Naive thymus-derived CD4-positive, alpha-beta T cell (primary cell): Measurements from ENCODE around the gene SIL1. TPM values are rescaled to one million over a fixed set of nuclear protein-coding genes. Genes with fewer than 3 reads are reported as not detected.

Experiments used
- ATAC-seq: fragments of 150-1000 bp; cut with Tn5 transposase; 2 replicates; pipeline ENCODE4 v1.10.0; 2021; ENCODE audit warnings: mild to moderate bottlenecking, moderate library complexity
- CTCF ChIA-PET: fragments of 350-600 bp; sonication (Branson Sonifier 250); formaldehyde crosslinking; loops from one replicate; lab custom pipeline; 2021; ENCODE audit warnings: antibody characterized with exemption; lab: Charles Lee
- POLR2A ChIA-PET: fragments of 350-600 bp; sonication (Branson Sonifier 250); formaldehyde crosslinking; loops from one replicate; lab custom pipeline; 2021; ENCODE audit warnings: antibody characterized with exemption, inconsistent platforms; lab: Charles Lee
- DNase-seq, 9 donors: peaks; one replicate each; pipeline versions ENCODE4 v3.0.0 to v3.0.0-alpha.2; 2020 to 2022; ENCODE audit warnings: mixed read lengths in 1 of 9
- H3K27ac ChIP-seq: one replicate; pipeline ENCODE4 v1.7.0; 2013; ENCODE audit warnings: mild to moderate bottlenecking, low read depth, low read length, moderate library complexity
- H3K27me3 ChIP-seq, 2 donors: one replicate each; pipeline ENCODE4 v1.7.0; 2013; ENCODE audit warnings: low read length in 2 of 2, mild to moderate bottlenecking in 2 of 2, moderate library complexity in 2 of 2; ENCODE audit not compliant: control insufficient read depth in 2 of 2, insufficient read depth in 2 of 2
- H3K36me3 ChIP-seq, 3 experiments: 1 replicate in 2 of 3; 2 replicates in 1 of 3; pipeline ENCODE4 v1.7.0; 2013; ENCODE audit warnings: low read length in 3 of 3, mild to moderate bottlenecking in 3 of 3, moderate library complexity in 1 of 3; ENCODE audit not compliant: insufficient read depth in 3 of 3, control insufficient read depth in 2 of 3
- H3K4me1 ChIP-seq, 2 donors: one replicate each; pipeline ENCODE4 v1.7.0; 2013; ENCODE audit warnings: low read length in 2 of 2, mild to moderate bottlenecking in 2 of 2, moderate library complexity in 1 of 2; ENCODE audit not compliant: control insufficient read depth in 2 of 2, insufficient read depth in 2 of 2
- H3K4me3 ChIP-seq: 2 replicates; pipeline ENCODE4 v1.7.0; 2013; ENCODE audit warnings: mild to moderate bottlenecking, low read length
- H3K9me3 ChIP-seq, 3 experiments: 1 replicate in 2 of 3; 2 replicates in 1 of 3; pipeline ENCODE4 v1.7.0; 2013; ENCODE audit warnings: low read length in 3 of 3; ENCODE audit not compliant: control insufficient read depth in 2 of 3
- H3K27ac Mint-ChIP-seq, 9 donors: one replicate each; pipeline ENCODE4 v1.8.0; 2020 to 2022; ENCODE audit warnings: mixed read lengths in 9 of 9, mild to moderate bottlenecking in 8 of 9, moderate library complexity in 5 of 9, inconsistent platforms in 2 of 9
- H3K27me3 Mint-ChIP-seq, 5 donors: one replicate each; pipeline ENCODE4 v1.8.0; 2021 to 2022; ENCODE audit warnings: mixed read lengths in 5 of 5, mild to moderate bottlenecking in 1 of 5
- H3K36me3 Mint-ChIP-seq, 5 donors: one replicate each; pipeline ENCODE4 v1.8.0; 2020 to 2022; ENCODE audit warnings: mixed read lengths in 5 of 5, mild to moderate bottlenecking in 3 of 5, inconsistent platforms in 1 of 5
- H3K4me1 Mint-ChIP-seq, 7 donors: one replicate each; pipeline ENCODE4 v1.8.0; 2020 to 2022; ENCODE audit warnings: mixed read lengths in 7 of 7, mild to moderate bottlenecking in 3 of 7, inconsistent platforms in 1 of 7
- H3K4me3 Mint-ChIP-seq, 10 donors: one replicate each; pipeline ENCODE4 v1.8.0; 2020 to 2022; ENCODE audit warnings: mild to moderate bottlenecking in 10 of 10, mixed read lengths in 10 of 10, moderate library complexity in 6 of 10, inconsistent platforms in 2 of 10
- H3K9me3 Mint-ChIP-seq, 11 donors: one replicate each; pipeline ENCODE4 v1.8.0; 2020 to 2022; ENCODE audit warnings: mixed read lengths in 11 of 11, mild to moderate bottlenecking in 4 of 11, inconsistent platforms in 1 of 11, moderate library complexity in 1 of 11
- intact Hi-C, 2 donors: fragments of 100-400 bp; cut with micrococcal nuclease; formaldehyde crosslinking; loops; one replicate each; pipeline ENCODE4 v1.15.1; 2023
- polyA plus RNA-seq, 2 donors: library from polyadenylated mRNA; unstranded; fragments of 300-500 nt; fragmentation: Illumina TruSeq; gene quantifications; one replicate each; pipeline ENCODE4 v1.2.3, GENCODE V29; 2021
- total RNA-seq, 6 experiments: library from RNA in 5 of 6; stranded (reverse) in 5 of 6; gene quantifications; 1 replicate in 5 of 6; 2 replicates in 1 of 6; pipeline ENCODE4 v1.2.3 and lab custom pipeline; 2021 to 2026

SIL1 gene
- total and polyA plus RNA-seq, 7 experiments from 2014 or later, result 10.6 to 27.1 (median 17.9) TPM

DNA sequence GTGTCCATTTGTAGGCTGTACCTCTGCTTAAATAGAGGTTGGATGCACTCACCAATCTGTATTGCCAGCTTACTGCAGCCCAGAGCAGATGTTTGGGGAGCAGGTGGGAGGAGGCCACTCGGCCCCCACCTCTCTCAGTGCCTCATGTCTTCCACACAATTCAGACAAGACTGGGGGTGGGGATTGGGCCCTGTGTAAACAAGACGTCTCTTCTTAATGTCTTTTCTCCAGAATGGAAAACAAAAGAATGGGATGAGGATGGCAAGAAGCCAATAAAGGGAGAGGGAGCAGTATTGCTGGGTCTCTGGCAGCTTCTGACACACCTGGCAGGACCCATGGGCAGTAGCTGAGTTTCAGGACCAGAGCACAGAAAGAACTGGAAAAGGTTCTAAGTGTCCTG lies 64.9 kb downstream of the SIL1 start:
- no peak overlapping the region for H3K27ac Mint-ChIP-seq
- ChIA-PET CTCF (no interaction called here), POLR2A (no interaction called here)
- H3K9me3 ChIP-seq, result no peaks in the 10 kb centered on the region
- peaks cover 0 to 4% of the 10 kb centered on the region in 2 donors for H3K4me1 ChIP-seq
- H3K27me3 ChIP-seq, result no peaks in the 10 kb centered on the region
- H3K36me3 Mint-ChIP-seq, result peaks cover 0 to 13% (median 5%) of the 10 kb centered on the region in 5 donors
- H3K36me3 ChIP-seq, result no peaks in the 10 kb centered on the region
- H3K9me3 Mint-ChIP-seq, result no peaks in the 10 kb centered on the region
- no peaks in the 10 kb centered on the region for H3K27me3 Mint-ChIP-seq
- H3K4me3 Mint-ChIP-seq, result no peak overlapping the region
- ATAC-seq (no peak), DNase-seq (no peak)
- peaks cover 0 to 11% (median 5%) of the 10 kb centered on the region in 7 donors for H3K4me1 Mint-ChIP-seq
- H3K27ac ChIP-seq, result no peak overlapping the region
- no peak overlapping the region for H3K4me3 ChIP-seq
- intact Hi-C loops, result no loop called here

DNA sequence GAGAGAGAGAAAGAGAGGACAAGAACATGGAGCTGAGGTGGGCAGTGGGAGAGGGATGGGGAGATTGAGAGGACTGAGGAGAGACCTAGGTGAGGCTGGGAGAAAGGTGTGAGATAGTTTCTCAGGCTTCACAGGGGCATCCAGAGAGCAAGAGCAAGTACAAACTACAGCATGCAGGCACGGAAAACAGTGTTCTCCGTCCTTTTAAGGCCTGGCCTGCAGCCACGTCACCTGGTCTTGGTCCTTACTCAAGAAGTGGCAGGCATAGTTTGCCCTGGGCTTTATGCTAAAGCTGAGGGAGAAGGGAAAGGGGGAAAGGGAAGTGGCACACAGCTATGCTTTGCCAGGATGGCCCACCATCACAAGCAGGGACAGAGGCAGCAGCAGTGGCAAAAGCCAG lies 65.7 kb downstream of the SIL1 start:
- no peak for DNase-seq
- Histone ChIP-seq H3K36me3 (no peaks in the 10 kb centered on the region), H3K27ac (no peak overlapping the region), H3K4me1 (peaks cover 0 to 4% of the 10 kb centered on the region in 2 donors), H3K27me3 (no peaks in the 10 kb centered on the region), H3K4me3 (no peak overlapping the region), H3K9me3 (no peaks in the 10 kb centered on the region)
- H3K9me3 Mint-ChIP-seq, result no peaks in the 10 kb centered on the region
- POLR2A ChIA-PET, result no interaction called here
- ATAC-seq, result no peak
- no peak overlapping the region for H3K27ac Mint-ChIP-seq
- peaks cover 0 to 20% (median 12%) of the 10 kb centered on the region in 5 donors for H3K36me3 Mint-ChIP-seq
- H3K4me3 Mint-ChIP-seq, result no peak overlapping the region
- CTCF ChIA-PET, result no interaction called here
- H3K27me3 Mint-ChIP-seq, result no peaks in the 10 kb centered on the region
- peaks cover 0 to 7% (median 4%) of the 10 kb centered on the region in 7 donors for H3K4me1 Mint-ChIP-seq
- intact Hi-C loops, result no loop called here

GRCh38 chr5:139131921-139132432 lies 66.2 kb downstream of the SIL1 start:
- no peak for DNase-seq
- Histone ChIP-seq H3K36me3 (no peaks in the 10 kb centered on the region), H3K4me3 (no peak overlapping the region), H3K4me1 (peaks cover 0 to 4% of the 10 kb centered on the region in 2 donors), H3K27me3 (no peaks in the 10 kb centered on the region), H3K27ac (no peak overlapping the region), H3K9me3 (no peaks in the 10 kb centered on the region)
- H3K36me3 Mint-ChIP-seq, result peaks cover 0 to 26% (median 18%) of the 10 kb centered on the region in 5 donors
- H3K4me1 Mint-ChIP-seq, result peaks cover 0 to 7% (median 4%) of the 10 kb centered on the region in 7 donors
- H3K9me3 Mint-ChIP-seq, result no peaks in the 10 kb centered on the region
- no peak overlapping the region for H3K4me3 Mint-ChIP-seq
- no peaks in the 10 kb centered on the region for H3K27me3 Mint-ChIP-seq
- H3K27ac Mint-ChIP-seq, result no peak overlapping the region
- intact Hi-C loops, result no loop called here
- CTCF ChIA-PET, result no interaction called here
- POLR2A ChIA-PET, result no interaction called here
- no peak for ATAC-seq

DNA sequence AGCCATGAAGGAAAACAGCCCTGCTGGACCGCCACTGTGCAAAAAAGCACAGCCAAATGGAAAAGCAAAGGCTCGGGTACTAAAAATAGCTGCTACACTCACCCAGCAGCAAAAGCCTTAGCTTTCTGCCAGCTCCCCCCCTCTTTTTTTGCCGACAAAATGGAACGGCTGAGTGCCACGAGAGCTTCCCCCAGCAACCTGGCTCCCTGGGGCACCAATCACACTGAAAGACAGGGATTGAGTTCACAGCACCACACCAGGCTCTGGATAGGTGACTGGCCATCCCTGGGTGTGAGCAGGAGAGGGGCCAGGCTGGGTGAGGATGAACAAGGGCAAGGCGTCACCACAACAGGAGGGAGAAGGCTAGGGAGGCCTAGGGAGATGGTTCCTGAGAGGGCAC lies 66.7 kb downstream of the SIL1 start:
- Mint-ChIP-seq H3K4me1 (peaks cover 0 to 7% (median 4%) of the 10 kb centered on the region in 7 donors), H3K27me3 (no peaks in the 10 kb centered on the region), H3K4me3 (no peak overlapping the region), H3K9me3 (no peaks in the 10 kb centered on the region), H3K27ac (no peak overlapping the region), H3K36me3 (peaks cover 0 to 30% (median 22%) of the 10 kb centered on the region in 5 donors)
- Histone ChIP-seq H3K27me3 (no peaks in the 10 kb centered on the region), H3K36me3 (no peaks in the 10 kb centered on the region), H3K9me3 (no peaks in the 10 kb centered on the region), H3K4me1 (peaks cover 0 to 4% of the 10 kb centered on the region in 2 donors), H3K27ac (no peak overlapping the region), H3K4me3 (no peak overlapping the region)
- ATAC-seq (no peak), DNase-seq (no peak)
- ChIA-PET POLR2A (no interaction called here), CTCF (no interaction called here)
- intact Hi-C loops, result no loop called here

GRCh38 chr5:139131062-139131461 lies 67.1 kb downstream of the SIL1 start:
- ChIA-PET POLR2A (no interaction called here), CTCF (no interaction called here)
- no peak overlapping the region for H3K4me3 ChIP-seq
- DNase-seq, result no peak
- no peaks in the 10 kb centered on the region for H3K9me3 ChIP-seq
- Mint-ChIP-seq H3K27ac (no peak overlapping the region), H3K27me3 (no peaks in the 10 kb centered on the region), H3K4me1 (peaks cover 0 to 7% (median 4%) of the 10 kb centered on the region in 7 donors), H3K9me3 (no peaks in the 10 kb centered on the region), H3K36me3 (peaks cover 0 to 30% (median 22%) of the 10 kb centered on the region in 5 donors), H3K4me3 (no peak overlapping the region)
- intact Hi-C loops, result no loop called here
- H3K36me3 ChIP-seq, result no peaks in the 10 kb centered on the region
- no peaks in the 10 kb centered on the region for H3K27me3 ChIP-seq
- peaks cover 0 to 4% of the 10 kb centered on the region in 2 donors for H3K4me1 ChIP-seq
- ATAC-seq, result no peak
- no peak overlapping the region for H3K27ac ChIP-seq

DNA sequence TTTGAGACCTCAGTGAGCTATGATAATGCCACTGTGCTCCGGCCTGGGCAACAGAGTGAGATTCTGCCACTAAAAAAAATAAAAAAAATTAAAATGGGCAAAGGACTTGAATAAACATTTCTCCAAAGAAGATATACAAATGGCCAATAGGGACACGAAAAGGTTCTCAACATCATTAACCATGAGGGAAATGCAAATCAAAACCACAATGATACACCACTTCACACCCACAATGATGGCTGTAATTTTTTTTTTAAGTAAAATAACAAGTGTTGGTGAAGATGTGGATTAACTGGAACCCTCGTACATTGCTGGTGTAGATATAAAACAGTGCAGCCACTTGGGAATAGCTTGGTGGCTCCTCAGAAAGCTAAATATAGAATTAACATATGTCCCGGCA lies 68.0 kb downstream of the SIL1 start:
- Histone ChIP-seq H3K4me3 (no peak overlapping the region), H3K4me1 (peaks cover 0 to 4% of the 10 kb centered on the region in 2 donors), H3K27ac (no peak overlapping the region), H3K9me3 (no peaks in the 10 kb centered on the region), H3K36me3 (peaks cover 0 to 8% (median 0%) of the 10 kb centered on the region in 3 experiments), H3K27me3 (no peaks in the 10 kb centered on the region)
- Mint-ChIP-seq H3K27me3 (no peaks in the 10 kb centered on the region), H3K4me1 (peaks cover 0 to 7% (median 4%) of the 10 kb centered on the region in 7 donors), H3K9me3 (no peaks in the 10 kb centered on the region), H3K4me3 (no peak overlapping the region), H3K27ac (no peak overlapping the region), H3K36me3 (peaks cover 0 to 37% (median 26%) of the 10 kb centered on the region in 5 donors)
- POLR2A ChIA-PET, result no interaction called here
- no peak for DNase-seq
- CTCF ChIA-PET, result no interaction called here
- intact Hi-C loops, result no loop called here
- no peak for ATAC-seq

- ChIA-PET CTCF (no interaction called here), POLR2A (no interaction called here)
- H3K4me1 ChIP-seq, result peaks cover 0 to 4% of the 10 kb centered on the region in 2 donors
- H3K27ac ChIP-seq, result no peak overlapping the region
- Mint-ChIP-seq H3K27me3 (no peaks in the 10 kb centered on the region), H3K36me3 (peaks cover 0 to 47% (median 29%) of the 10 kb centered on the region in 5 donors), H3K27ac (no peak overlapping the region), H3K4me3 (no peak overlapping the region), H3K9me3 (no peaks in the 10 kb centered on the region), H3K4me1 (peaks cover 0 to 5% (median 0%) of the 10 kb centered on the region in 7 donors)
- ATAC-seq (no peak), DNase-seq (no peak)
- H3K4me3 ChIP-seq, result no peak overlapping the region
- H3K27me3 ChIP-seq, result no peaks in the 10 kb centered on the region
- H3K9me3 ChIP-seq, result no peaks in the 10 kb centered on the region
- intact Hi-C loops, result no loop called here
- H3K36me3 ChIP-seq, result peaks cover 0 to 24% (median 0%) of the 10 kb centered on the region in 3 experiments
These were observed 71.5 kb downstream of the SIL1 start for GRCh38 chr5:139126711-139127111.
